Astrocyte of the hippocampus (primary cell): ENCODE results near the gene TBX19.

Experiments used
- DNase-seq: peaks from one replicate; pipeline ENCODE4 v3.0.0; 2011; ENCODE audit warnings: low read depth, low spot score

The TBX19 gene

GRCh38 chr1:168320149-168320548, 39.5 kb downstream of the TBX19 start:
- DNase-seq: no peak

- DNase-seq: peak; percentile 79
These were observed 40.2 kb downstream of the TBX19 start for GRCh38 chr1:168320800-168321450.

- DNase-seq: no peak
These were observed 41.3 kb downstream of the TBX19 start for GRCh38 chr1:168321945-168322344.

GRCh38 chr1:168324745-168325425, 44.2 kb downstream of the TBX19 start:
- DNase-seq: no peak

GRCh38 chr1:168328731-168329364, 48.2 kb downstream of the TBX19 start:
- no peak for DNase-seq

GRCh38 chr1:168330285-168330684, 49.6 kb downstream of the TBX19 start:
- no peak for DNase-seq

GRCh38 chr1:168331569-168331968, 50.9 kb downstream of the TBX19 start:
- no peak for DNase-seq

- DNase-seq: no peak
These were observed 53.0 kb downstream of the TBX19 start for GRCh38 chr1:168333562-168334276.

GRCh38 chr1:168335500-168335899, 54.8 kb downstream of the TBX19 start:
- peak; percentile 8 for DNase-seq

GRCh38 chr1:168338589-168339503, 58.2 kb downstream of the TBX19 start:
- DNase-seq: no peak

- no peak for DNase-seq
These were observed 60.3 kb downstream of the TBX19 start for GRCh38 chr1:168340781-168341482.

- DNase-seq: peak; percentile 78
These were observed 60.9 kb downstream of the TBX19 start for GRCh38 chr1:168341483-168341975.

- DNase-seq: peak; percentile 91
These were observed 62.0 kb downstream of the TBX19 start for GRCh38 chr1:168342572-168343280.

GRCh38 chr1:168343566-168343965, 62.9 kb downstream of the TBX19 start:
- DNase-seq: no peak

- no peak for DNase-seq
These were observed 63.8 kb downstream of the TBX19 start for GRCh38 chr1:168344517-168344916.

GRCh38 chr1:168345939-168346338, 65.3 kb downstream of the TBX19 start:
- DNase-seq: no peak

GRCh38 chr1:168347630-168348029, 67.0 kb downstream of the TBX19 start:
- no peak for DNase-seq

GRCh38 chr1:168348146-168348709, 67.6 kb downstream of the TBX19 start:
- DNase-seq: no peak
